GM21737 (cell line): ENCODE data around the gene KLK11.

Experiments used
- ATAC-seq: cut with Tn5 transposase; IDR thresholded peaks from one replicate; pipeline ENCODE4 v1.9.1; 2021; ENCODE audit warnings: mild to moderate bottlenecking, moderate library complexity; ENCODE audit not compliant: unreplicated experiment

The KLK11 gene

GRCh38 chr19:51026554-51026831, at the start of gene KLK11:
TSS of gene KLK11 (minus strand) at chr19:51026616. CDS start at chr19:51025631, 985 bp downstream.
- ATAC-seq = no peak

GRCh38 chr19:51075998-51076397, 49.6 kb upstream of the KLK11 start:
- no peak for ATAC-seq

- ATAC-seq = no peak
Measured at GRCh38 chr19:51071095-51071405, 44.6 kb upstream of the KLK11 start.

- ATAC-seq = no peak
Measured at GRCh38 chr19:51070334-51071094, 44.1 kb upstream of the KLK11 start.

- no peak for ATAC-seq
Measured at GRCh38 chr19:51066393-51067186, 40.2 kb upstream of the KLK11 start.

- no peak for ATAC-seq
Measured at GRCh38 chr19:51065221-51065960, 39.0 kb upstream of the KLK11 start.

GRCh38 chr19:51064534-51065220, 38.3 kb upstream of the KLK11 start, which contains the start of gene KLK13:
TSS of gene KLK13 (minus strand) at chr19:51065092. CDS start at chr19:51065067, 25 bp downstream.
- no peak for ATAC-seq

- ATAC-seq = no peak
Measured at GRCh38 chr19:51063664-51064063, 37.2 kb upstream of the KLK11 start.

- no peak for ATAC-seq
Measured at GRCh38 chr19:51060973-51061372, 34.6 kb upstream of the KLK11 start.

GRCh38 chr19:51060336-51060735, 33.9 kb upstream of the KLK11 start:
- ATAC-seq = no peak

- no peak for ATAC-seq
Measured at GRCh38 chr19:51059715-51060114, 33.3 kb upstream of the KLK11 start.

- no peak for ATAC-seq
Measured at GRCh38 chr19:51055866-51056265, 29.4 kb upstream of the KLK11 start.

GRCh38 chr19:51047031-51047335, 20.6 kb upstream of the KLK11 start:
- ATAC-seq = no peak

- no peak for ATAC-seq
Measured at GRCh38 chr19:51044327-51044726, 17.9 kb upstream of the KLK11 start.

GRCh38 chr19:51043497-51043896, 17.1 kb upstream of the KLK11 start:
- ATAC-seq = no peak

GRCh38 chr19:51040151-51040550, 13.7 kb upstream of the KLK11 start:
- no peak for ATAC-seq

- no peak for ATAC-seq
Measured at GRCh38 chr19:51036519-51036918, 10.1 kb upstream of the KLK11 start.

GRCh38 chr19:51034704-51035103, 8.3 kb upstream of the KLK11 start, which contains the start of gene KLK12:
TSS of gene KLK12 (minus strand) at chr19:51035002. CDS start at chr19:51034621, 381 bp downstream.
- no peak for ATAC-seq

- no peak for ATAC-seq
Measured at GRCh38 chr19:51031880-51032225, 5.4 kb upstream of the KLK11 start.

- ATAC-seq = no peak
Measured at GRCh38 chr19:51031220-51031879, 4.9 kb upstream of the KLK11 start.

- ATAC-seq = no peak
Measured at GRCh38 chr19:51030631-51031030, 4.2 kb upstream of the KLK11 start.
